HG03175 (cell line): ENCODE results near the gene LETM1.

Experiments used
- ATAC-seq: cut with Tn5 transposase; IDR thresholded peaks from one replicate; pipeline ENCODE4 v1.9.1; 2021; ENCODE audit warnings: mild to moderate bottlenecking, moderate library complexity; ENCODE audit not compliant: unreplicated experiment

Gene LETM1

GRCh38 chr4:1830234-1830633 lies 25.7 kb downstream of the LETM1 start:
- ATAC-seq, result no peak

GRCh38 chr4:1826531-1827350 lies 29.2 kb downstream of the LETM1 start:
- no peak for ATAC-seq

GRCh38 chr4:1825326-1825725 lies 30.6 kb downstream of the LETM1 start:
- ATAC-seq, result no peak

- no peak for ATAC-seq
These were observed 31.2 kb downstream of the LETM1 start for GRCh38 chr4:1824746-1825145.

- ATAC-seq, result no peak
These were observed 32.4 kb downstream of the LETM1 start for GRCh38 chr4:1823545-1823932.

- ATAC-seq, result no peak
These were observed 33.1 kb downstream of the LETM1 start for GRCh38 chr4:1822568-1823544.

GRCh38 chr4:1821679-1822567 lies 34.0 kb downstream of the LETM1 start:
- no peak for ATAC-seq

GRCh38 chr4:1819816-1820215 lies 36.1 kb downstream of the LETM1 start:
- no peak for ATAC-seq

- no peak for ATAC-seq
These were observed 36.7 kb downstream of the LETM1 start for GRCh38 chr4:1819284-1819683.

GRCh38 chr4:1815997-1816860 lies 39.7 kb downstream of the LETM1 start:
- ATAC-seq, result no peak

GRCh38 chr4:1815096-1815996 lies 40.6 kb downstream of the LETM1 start:
- ATAC-seq, result no peak

GRCh38 chr4:1814453-1814852 lies 41.5 kb downstream of the LETM1 start:
- no peak for ATAC-seq

- no peak for ATAC-seq
These were observed 42.0 kb downstream of the LETM1 start for GRCh38 chr4:1813915-1814314.

GRCh38 chr4:1813231-1813630 lies 42.7 kb downstream of the LETM1 start:
- ATAC-seq, result no peak

GRCh38 chr4:1812720-1813119 lies 43.2 kb downstream of the LETM1 start:
- no peak for ATAC-seq

GRCh38 chr4:1810765-1811164 lies 45.2 kb downstream of the LETM1 start:
- ATAC-seq, result no peak

GRCh38 chr4:1809754-1810502 lies 46.0 kb downstream of the LETM1 start:
- peak; percentile 55 for ATAC-seq
